Stromal cell of bone marrow (primary cell): ENCODE measurements around the gene ATP13A3.

ENCODE experiments used
- DNase-seq: peaks from one replicate; pipeline ENCODE4 v3.0.0-alpha.2; 2012; ENCODE audit warnings: low read depth

The ATP13A3 gene

GRCh38 chr3:194475138-194475932 lies 11.5 kb downstream of the ATP13A3 start:
- DNase-seq, result no peak

- DNase-seq, result no peak
Observed at GRCh38 chr3:194474675-194475074, 12.1 kb downstream of the ATP13A3 start.

- DNase-seq, result peak; percentile 60
Observed at GRCh38 chr3:194472290-194472920, 14.4 kb downstream of the ATP13A3 start.

- no peak for DNase-seq
Observed at GRCh38 chr3:194471863-194472262, 14.9 kb downstream of the ATP13A3 start.

GRCh38 chr3:194470615-194471014 lies 16.2 kb downstream of the ATP13A3 start:
- DNase-seq, result no peak

- no peak for DNase-seq
Observed at GRCh38 chr3:194469977-194470376, 16.8 kb downstream of the ATP13A3 start.

- no peak for DNase-seq
Observed at GRCh38 chr3:194468086-194468485, 18.7 kb downstream of the ATP13A3 start.

GRCh38 chr3:194466761-194467356 lies 19.9 kb downstream of the ATP13A3 start:
- no peak for DNase-seq

- no peak for DNase-seq
Observed at GRCh38 chr3:194465920-194466570, 20.8 kb downstream of the ATP13A3 start.

- DNase-seq, result no peak
Observed at GRCh38 chr3:194465246-194465645, 21.6 kb downstream of the ATP13A3 start.

GRCh38 chr3:194464692-194465091 lies 22.1 kb downstream of the ATP13A3 start:
- DNase-seq, result no peak

GRCh38 chr3:194462936-194463335 lies 23.9 kb downstream of the ATP13A3 start:
- no peak for DNase-seq

- DNase-seq, result no peak
Observed at GRCh38 chr3:194460566-194460965, 26.2 kb downstream of the ATP13A3 start.

- DNase-seq, result no peak
Observed at GRCh38 chr3:194458131-194458530, 28.7 kb downstream of the ATP13A3 start.

- no peak for DNase-seq
Observed at GRCh38 chr3:194455481-194455880, 31.3 kb downstream of the ATP13A3 start.

- DNase-seq, result no peak
Observed at GRCh38 chr3:194450341-194450740, 36.5 kb downstream of the ATP13A3 start.

- DNase-seq, result no peak
Observed at GRCh38 chr3:194449913-194450312, 36.9 kb downstream of the ATP13A3 start.

GRCh38 chr3:194447657-194448056 lies 39.1 kb downstream of the ATP13A3 start:
- DNase-seq, result no peak

GRCh38 chr3:194447161-194447560 lies 39.6 kb downstream of the ATP13A3 start:
- no peak for DNase-seq

GRCh38 chr3:194446754-194447153 lies 40.0 kb downstream of the ATP13A3 start:
- DNase-seq, result no peak

GRCh38 chr3:194446172-194446571 lies 40.6 kb downstream of the ATP13A3 start:
- DNase-seq, result no peak

GRCh38 chr3:194443901-194444300 lies 42.9 kb downstream of the ATP13A3 start:
- peak; percentile 25 for DNase-seq

- DNase-seq, result no peak
Observed at GRCh38 chr3:194440756-194441155, 46.0 kb downstream of the ATP13A3 start.
